ES-I3 (cell line): Measurements from ENCODE around the gene CLCN7.

ENCODE experiments used
- H3K36me3 ChIP-seq: 2 replicates; pipeline ENCODE4 v1.6.1; 2013; ENCODE audit warnings: mild to moderate bottlenecking, low read length, control low read depth, moderate library complexity; ENCODE audit not compliant: insufficient read depth
- H3K4me1 ChIP-seq: 2 replicates; pipeline ENCODE4 v1.6.1; 2013; ENCODE audit warnings: mild to moderate bottlenecking, control low read depth, low read length; ENCODE audit not compliant: insufficient read depth
- H3K9ac ChIP-seq: 2 replicates; pipeline ENCODE4 v1.6.1; 2013; ENCODE audit warnings: low read depth, mild to moderate bottlenecking, low read length, moderate library complexity
- H3K9me3 ChIP-seq: 2 replicates; pipeline ENCODE4 v1.6.1; 2013; ENCODE audit warnings: mild to moderate bottlenecking, low read length, moderate library complexity; ENCODE audit not compliant: control insufficient read depth, insufficient read depth

The CLCN7 gene

DNA sequence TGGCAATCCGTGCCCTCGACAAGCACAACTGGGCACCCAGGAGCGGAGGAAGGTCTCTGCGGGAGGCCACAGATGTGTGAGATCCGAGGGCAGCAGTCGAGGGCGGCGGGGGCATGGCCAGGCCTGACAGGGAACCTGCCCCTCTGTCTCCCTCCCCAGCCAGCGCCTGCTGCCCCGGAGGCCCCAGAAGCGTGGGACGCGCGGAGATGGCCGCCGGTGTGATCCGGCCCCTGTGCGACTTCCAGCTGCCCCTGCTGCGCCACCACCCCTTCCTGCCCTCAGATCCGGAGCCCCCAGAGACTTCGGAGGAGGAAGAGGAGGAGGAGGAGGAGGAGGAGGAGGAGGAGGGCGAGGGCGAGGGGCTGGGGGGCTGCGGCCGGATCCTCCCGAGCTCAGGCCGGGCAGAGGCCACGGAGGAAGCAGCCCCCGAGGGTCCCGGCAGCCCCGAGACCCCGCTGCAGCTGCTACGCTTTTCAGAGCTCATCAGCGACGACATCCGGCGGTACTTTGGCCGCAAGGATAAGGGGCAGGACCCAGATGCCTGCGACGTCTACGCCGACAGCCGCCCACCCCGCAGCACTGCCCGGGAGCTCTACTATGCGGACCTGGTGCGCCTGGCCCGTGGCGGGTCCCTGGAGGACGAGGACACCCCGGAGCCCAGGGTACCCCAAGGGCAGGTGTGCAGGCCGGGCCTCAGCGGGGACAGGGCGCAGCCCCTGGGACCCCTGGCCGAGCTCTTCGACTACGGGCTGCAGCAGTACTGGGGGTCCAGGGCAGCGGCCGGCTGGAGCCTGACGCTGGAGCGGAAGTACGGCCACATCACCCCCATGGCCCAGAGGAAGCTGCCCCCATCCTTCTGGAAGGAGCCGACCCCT, 42.2 kb downstream of the CLCN7 start:
- H3K9ac ChIP-seq: no peak overlapping the region
- H3K4me1 ChIP-seq: no peaks in the 10 kb centered on the region; the same call in 1 of the 2 replicates
- no peaks in the 10 kb centered on the region for H3K9me3 ChIP-seq
- no peaks in the 10 kb centered on the region for H3K36me3 ChIP-seq

DNA sequence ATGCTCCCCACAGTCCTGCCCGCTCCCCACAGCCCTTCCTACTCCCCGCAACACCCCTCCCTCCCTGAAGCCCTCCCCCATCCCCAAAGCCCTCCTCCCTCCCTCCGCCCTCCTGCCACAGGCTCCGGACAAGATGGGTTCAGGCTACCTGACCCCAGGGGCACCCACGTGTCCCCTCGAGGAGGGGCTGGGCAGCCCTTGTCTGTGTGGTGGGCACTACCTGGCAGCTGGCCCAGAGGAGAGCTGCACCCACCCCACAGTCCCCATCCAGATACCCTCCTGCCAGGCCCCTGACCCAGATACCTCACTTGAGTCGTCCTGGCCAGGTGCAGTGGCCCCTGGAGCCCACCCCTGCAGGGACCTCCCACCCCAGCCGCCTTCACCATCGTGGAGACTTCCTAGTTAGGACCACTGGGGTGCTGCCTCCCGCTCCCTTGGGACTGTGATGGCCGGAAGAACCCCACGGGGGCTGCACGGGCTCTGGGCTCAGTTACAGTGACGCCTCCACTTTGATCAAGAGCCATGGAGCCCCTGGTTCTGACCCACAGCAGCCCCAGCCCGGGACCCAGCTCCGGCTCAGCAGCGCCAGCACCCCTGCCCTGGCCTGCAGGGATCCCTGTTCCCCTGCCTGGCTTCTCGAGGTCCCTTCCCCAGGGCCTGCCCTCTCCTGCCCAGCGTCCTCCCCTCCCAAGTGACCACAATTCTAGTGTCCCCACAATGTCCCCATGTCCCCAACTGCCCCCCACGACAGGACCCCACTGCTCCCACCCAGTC, 43.1 kb downstream of the CLCN7 start:
- no peak overlapping the region for H3K9ac ChIP-seq
- H3K9me3 ChIP-seq: no peaks in the 10 kb centered on the region

DNA sequence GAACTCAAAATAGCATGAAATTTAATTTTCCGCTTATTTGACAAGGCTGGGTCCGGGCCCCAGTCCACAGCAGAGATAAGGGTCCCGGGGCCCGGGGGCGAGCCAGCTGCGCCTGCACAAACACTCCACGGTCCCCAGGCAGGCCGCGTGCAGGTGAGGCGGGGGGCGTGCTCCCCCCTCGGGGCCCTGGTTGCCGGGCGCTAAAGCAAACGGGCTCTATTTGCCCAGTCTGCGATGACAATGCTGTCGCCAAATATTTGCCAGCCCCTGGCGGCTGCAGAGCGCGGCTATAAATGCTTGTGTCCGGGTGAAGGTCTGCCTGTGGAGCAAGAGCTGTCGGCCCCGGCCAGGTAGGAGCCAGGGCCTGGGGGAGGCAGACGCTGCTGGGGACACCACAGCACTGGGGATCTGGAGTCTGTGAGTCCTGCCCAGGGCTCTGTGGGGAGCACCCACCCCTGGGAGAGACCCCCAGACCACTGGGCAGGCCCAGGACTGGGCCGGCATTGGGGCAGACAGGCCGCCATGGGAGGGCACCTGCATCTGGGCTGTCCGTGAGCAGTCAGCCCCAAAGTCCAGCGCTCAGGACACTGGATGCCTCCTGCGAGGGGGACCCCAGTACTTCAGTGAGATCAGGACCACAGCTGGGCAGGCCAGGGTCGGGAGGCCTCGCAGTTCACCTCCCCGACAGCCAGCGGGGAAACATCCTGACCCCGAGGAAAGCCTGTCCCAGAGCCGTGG, 43.9 kb downstream of the CLCN7 start, which contains the start of gene PERCC1:
Gene PERCC1 (plus strand): TSS at position 320 of the 738 bp plus-strand sequence. CDS start 1,516 bp downstream, outside the sequence.
- Histone ChIP-seq H3K4me1 (no peaks in the 10 kb centered on the region; the same call in 1 of the 2 replicates), H3K9me3 (no peaks in the 10 kb centered on the region), H3K36me3 (no peaks in the 10 kb centered on the region), H3K9ac (no peak within 1 kb of the TSS)

More for the DNA sequence above, 43.1 kb downstream of the CLCN7 start:
- no peaks in the 10 kb centered on the region; the same call in 1 of the 2 replicates for H3K4me1 ChIP-seq
- H3K36me3 ChIP-seq: no peaks in the 10 kb centered on the region

DNA sequence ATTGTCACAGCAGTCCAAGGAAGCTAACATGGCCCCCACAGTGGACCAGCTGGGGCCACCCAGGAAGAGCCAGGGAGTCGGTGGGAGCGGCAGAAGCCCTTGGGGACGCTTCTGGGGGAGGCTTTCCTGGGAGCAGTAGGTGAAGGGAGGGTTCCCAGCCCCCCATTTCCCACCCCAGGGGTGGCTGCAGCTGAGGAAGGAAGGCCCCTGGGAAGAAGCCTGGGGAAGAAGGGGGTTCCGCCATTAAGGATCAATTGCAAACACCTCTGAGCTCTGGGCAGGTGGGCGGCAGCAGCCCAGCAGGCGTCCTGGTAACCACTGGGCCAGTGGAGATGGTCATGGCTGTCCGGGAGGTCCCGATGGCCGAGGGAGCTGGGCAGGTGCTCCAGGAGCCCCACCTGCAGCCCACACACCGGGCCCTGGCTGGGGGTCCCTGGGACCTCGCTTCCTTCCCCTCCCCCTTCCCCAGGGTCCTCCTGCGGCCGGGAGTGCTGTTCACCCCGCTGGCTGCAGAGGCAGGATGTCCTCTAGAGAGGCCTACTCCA, 44.5 kb downstream of the CLCN7 start:
- H3K9me3 ChIP-seq: no peaks in the 10 kb centered on the region
- H3K9ac ChIP-seq: no peak overlapping the region
- H3K36me3 ChIP-seq: no peaks in the 10 kb centered on the region
- H3K4me1 ChIP-seq: no peaks in the 10 kb centered on the region; the same call in 1 of the 2 replicates

DNA sequence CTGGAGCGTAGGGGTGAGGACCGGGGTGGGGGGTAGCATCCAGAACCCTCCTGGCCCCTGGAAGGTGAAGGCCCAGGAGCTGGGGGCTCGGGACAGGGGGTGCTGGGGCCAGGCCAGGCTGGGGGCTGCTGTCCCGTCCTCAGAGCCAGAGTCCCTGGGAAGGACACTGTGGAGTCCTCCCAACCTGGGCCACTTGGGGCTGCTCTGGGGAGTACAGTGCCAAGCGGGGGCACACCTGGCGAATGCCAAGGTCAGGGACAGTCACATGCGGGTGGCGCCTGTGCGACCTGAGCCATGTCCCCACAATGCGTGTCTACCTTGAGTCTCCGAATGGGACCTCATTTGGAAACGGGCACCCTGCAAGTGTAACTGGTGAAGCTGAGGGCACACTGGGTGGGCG, 45.2 kb downstream of the CLCN7 start:
- Histone ChIP-seq H3K9me3 (no peaks in the 10 kb centered on the region), H3K4me1 (no peaks in the 10 kb centered on the region; the same call in 1 of the 2 replicates), H3K9ac (no peak overlapping the region), H3K36me3 (no peaks in the 10 kb centered on the region)

DNA sequence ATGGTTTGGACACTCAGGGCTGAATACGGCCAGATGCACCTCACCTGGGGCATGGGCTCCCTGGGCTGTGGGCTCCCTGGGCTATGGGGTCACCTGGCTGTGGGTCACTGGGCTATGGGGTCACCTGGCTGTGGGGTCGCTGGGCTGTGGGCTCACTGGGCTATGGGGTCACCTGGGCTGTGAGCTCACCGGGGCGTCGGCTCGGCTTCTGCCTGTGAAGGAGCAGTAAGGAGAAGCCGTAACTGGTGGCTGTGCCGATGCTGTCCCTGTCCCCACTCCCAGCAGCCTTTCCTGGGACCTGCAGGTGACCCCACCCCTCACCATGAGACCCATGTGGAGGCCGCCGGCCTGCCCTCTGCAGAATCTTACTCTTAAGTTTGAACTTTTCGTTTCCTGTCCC, 45.8 kb downstream of the CLCN7 start:
- H3K9ac ChIP-seq: no peak overlapping the region
- no peaks in the 10 kb centered on the region; the same call in 1 of the 2 replicates for H3K4me1 ChIP-seq
- no peaks in the 10 kb centered on the region for H3K36me3 ChIP-seq
- no peaks in the 10 kb centered on the region for H3K9me3 ChIP-seq

DNA sequence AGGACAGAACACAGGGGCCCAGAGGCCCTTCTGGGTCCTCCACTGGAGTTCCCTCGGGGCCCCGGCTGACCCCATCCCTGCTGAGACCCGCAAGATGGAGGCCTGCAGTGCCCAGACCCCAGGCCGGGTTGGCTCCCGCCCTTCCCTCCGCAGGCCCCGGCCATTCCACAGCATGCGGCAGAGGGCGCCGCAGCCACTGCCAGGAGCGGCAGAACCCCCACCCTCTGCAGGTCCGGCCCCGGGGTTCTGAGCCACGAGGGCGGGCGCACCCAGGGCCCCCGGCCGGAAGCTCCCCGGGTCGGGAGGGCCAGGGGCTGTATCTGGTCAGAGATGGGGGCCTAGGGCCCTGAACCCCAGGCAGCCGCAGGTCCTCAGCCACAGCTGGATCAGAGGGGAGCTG, 46.3 kb downstream of the CLCN7 start:
- H3K9me3 ChIP-seq: no peaks in the 10 kb centered on the region
- H3K36me3 ChIP-seq: no peaks in the 10 kb centered on the region
- no peak overlapping the region for H3K9ac ChIP-seq
- no peaks in the 10 kb centered on the region; the same call in 1 of the 2 replicates for H3K4me1 ChIP-seq

DNA sequence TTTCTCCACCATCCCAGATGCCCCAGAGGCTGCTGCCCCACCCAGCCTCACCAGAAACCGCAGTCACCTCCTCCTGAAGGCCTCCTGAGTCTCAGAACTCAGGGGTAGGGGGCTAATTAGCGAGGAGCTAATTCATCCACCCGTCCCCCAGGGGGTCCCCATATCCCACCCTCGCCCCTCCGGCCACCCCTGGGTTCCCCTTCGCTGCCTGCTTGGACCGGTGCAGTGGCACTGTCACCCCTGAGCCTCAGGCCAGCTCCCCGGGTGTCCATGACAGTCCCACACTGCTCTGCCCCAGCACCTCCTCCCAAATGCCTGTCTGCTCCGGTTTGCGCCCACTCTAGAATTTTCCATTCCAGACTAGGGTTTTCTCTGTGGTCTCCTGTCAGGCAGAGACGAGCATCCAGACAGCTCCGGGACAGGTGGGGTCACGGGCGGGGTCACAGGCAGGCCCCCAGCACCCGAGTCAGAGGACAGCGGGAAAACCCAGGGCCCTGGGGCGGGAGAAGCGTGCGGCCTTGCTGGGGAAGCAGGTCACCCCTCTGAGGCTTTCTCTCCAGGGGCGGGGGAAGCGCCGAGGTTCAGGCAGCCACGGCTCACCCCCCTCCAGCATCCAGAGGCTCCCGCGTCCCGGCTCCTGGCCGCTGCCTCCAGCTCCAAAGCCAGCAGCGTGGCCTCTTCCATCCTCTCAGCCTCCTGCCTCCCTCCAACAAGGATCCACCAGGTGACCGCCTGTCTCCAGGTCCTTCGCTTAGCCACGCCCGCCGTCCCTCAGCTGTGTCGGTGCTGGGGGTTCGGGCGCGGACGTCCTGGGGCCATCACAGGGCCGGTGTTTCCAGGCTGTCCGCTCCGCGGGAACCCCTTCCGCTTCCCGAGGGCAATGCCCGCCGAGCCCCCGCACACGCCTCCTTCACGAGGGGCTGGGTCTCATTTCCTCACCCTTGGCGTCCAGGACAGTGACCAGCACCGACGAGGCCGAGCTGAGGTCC, 47.1 kb downstream of the CLCN7 start:
- Histone ChIP-seq H3K9me3 (no peaks in the 10 kb centered on the region), H3K9ac (no peak overlapping the region), H3K36me3 (no peaks in the 10 kb centered on the region), H3K4me1 (no peaks in the 10 kb centered on the region; the same call in 1 of the 2 replicates)

DNA sequence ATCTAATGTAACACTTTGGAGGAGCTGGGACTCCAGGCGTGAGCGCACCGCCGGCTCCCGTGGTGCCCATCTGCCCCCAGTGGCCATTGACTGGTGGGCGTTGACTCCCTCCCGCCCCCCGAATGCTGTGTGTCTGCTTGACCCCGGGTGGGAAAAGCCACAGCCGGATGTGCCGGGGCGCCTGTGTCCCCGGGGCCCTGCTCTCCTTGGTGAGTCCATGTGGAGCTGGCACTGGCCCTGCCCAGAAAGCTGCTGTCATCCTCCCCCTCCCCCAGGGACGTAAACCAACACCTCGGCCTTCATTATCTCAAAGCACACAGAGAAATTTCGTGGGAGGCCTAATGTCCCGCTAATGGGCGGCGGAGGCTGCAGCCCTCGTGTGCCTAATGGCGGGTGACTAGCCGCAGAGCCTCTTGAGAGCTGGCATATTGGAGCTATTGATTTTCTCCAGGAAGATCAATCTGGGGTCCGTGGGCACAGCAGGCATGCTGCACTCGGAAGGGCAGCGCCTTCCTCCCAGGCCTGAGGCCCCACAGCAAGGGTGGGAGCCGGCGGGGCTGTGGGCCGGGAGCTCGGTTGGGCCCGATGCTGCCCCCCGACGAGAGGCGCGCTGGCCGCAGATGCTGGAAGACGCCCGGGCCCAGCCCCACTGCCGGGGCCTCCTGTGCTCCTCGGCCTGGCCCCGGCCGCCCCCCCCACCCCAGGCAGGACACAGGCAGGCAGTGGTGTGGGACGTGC, 47.9 kb downstream of the CLCN7 start:
- Histone ChIP-seq H3K4me1 (no peaks in the 10 kb centered on the region; the same call in 1 of the 2 replicates), H3K9me3 (no peaks in the 10 kb centered on the region), H3K9ac (no peak overlapping the region), H3K36me3 (no peaks in the 10 kb centered on the region)

DNA sequence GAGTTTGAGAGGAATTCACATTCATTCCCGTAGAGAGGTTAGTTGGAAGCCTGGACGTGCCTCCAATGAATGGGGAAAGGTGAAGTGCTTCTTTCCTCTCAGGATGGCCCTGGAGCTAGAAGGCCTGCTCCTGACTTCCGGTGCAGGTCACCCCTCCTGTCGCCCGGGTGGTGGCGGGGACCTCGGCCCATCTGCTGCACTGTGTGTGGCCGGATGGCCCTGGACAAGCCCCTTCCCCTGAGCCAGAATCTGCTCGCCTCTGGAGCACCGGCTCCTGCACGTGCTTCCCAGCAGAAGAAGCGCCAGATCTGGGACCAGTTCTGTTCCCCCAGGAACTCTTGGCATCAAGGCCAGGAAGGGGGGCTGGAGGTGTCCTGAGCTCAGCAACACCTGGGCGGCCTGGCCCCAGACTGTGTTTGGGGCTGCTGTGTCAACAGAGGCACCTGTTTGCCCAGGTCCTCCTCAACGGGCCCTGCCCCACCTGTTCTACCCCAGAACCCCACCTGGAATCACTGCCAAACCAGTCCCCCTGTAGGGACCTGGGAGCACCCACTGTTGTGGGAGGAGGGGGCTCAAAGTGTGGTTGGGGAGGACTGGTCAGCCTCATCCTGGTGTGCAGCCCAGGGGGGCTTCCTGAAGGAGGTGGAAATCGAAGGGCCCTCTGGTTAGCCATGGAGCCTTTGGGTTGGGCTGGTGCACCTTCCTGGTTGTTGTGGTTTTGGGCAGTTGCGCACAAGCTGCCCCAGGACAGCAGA, 49.0 kb downstream of the CLCN7 start:
- Histone ChIP-seq H3K4me1 (no peaks in the 10 kb centered on the region; the same call in 1 of the 2 replicates), H3K9ac (no peak overlapping the region), H3K9me3 (no peaks in the 10 kb centered on the region), H3K36me3 (no peaks in the 10 kb centered on the region)

DNA sequence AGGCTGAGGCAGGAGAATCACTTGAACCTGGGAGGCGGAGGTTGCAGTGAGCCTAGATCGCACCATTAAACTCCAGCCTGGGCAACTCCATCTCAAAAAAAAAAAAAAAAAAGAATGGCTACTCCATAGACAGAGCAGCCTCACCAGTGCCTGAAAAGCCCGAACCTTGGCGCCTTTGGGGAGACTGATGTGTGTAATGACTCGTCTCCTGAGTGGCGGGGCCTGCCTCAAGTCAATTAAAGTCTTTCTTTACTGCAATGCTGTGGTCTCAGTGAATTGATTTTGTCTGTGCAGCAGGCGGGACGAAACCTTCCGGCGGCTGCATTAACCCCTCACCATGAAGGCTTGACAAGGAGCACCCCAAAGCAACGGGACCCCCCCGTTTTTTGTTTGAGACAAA, 50.8 kb downstream of the CLCN7 start:
- no peaks in the 10 kb centered on the region for H3K9me3 ChIP-seq
- H3K36me3 ChIP-seq: no peaks in the 10 kb centered on the region
- no peaks in the 10 kb centered on the region; the same call in 1 of the 2 replicates for H3K4me1 ChIP-seq
- H3K9ac ChIP-seq: no peak overlapping the region

DNA sequence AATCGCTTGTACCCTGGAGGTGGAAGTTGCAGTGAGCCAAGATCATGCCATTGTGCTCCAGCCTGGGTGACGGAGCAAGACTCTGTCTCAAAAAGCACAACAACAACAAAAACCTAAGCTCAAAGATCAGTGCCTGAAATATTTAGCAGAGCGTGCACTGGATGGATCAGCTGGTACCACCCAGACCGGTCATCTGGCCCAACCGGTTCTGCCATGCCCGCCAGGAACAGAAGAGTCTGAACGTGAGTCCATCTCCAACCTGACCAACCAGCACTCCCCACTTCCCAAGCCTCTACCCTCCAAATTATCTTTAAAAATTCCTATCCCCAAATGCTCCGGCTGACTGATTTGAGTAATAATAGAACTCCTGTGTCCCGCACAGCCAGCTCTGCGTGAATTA, 52.8 kb downstream of the CLCN7 start:
- Histone ChIP-seq H3K9ac (no peak overlapping the region), H3K4me1 (no peaks in the 10 kb centered on the region), H3K36me3 (no peaks in the 10 kb centered on the region), H3K9me3 (no peaks in the 10 kb centered on the region)
